Measurements from ENCODE around the gene TNK1. TPM values are rescaled to one million over a fixed set of nuclear protein-coding genes. Genes with fewer than 3 reads are reported as not detected.
"Not testable (repeated sequence)": the region's sequence is repeated elsewhere in the genome, so short reads cannot be mapped to it uniquely, and the experiment has no call there.

TNK1 gene
- total RNA-seq, 1 donor from 2014 or later = 0.22 TPM

- Mint-ChIP-seq H3K27me3 (ENCODE audit: low read depth) (peaks cover 10% of the 10 kb centered on the region), H3K27ac (ENCODE audit: unreplicated experiment) (no peak overlapping the region), H3K4me1 (ENCODE audit: low read depth) (no peaks in the 10 kb centered on the region), H3K9me3 (ENCODE audit: low read depth) (no peaks in the 10 kb centered on the region), H3K4me3 (ENCODE audit: unreplicated experiment) (no peak overlapping the region), H3K36me3 (ENCODE audit: low read depth) (peaks cover 2% of the 10 kb centered on the region)
- no peak for DNase-seq (ENCODE audit: low spot score)
- TF ChIP-seq, protein P1, sequence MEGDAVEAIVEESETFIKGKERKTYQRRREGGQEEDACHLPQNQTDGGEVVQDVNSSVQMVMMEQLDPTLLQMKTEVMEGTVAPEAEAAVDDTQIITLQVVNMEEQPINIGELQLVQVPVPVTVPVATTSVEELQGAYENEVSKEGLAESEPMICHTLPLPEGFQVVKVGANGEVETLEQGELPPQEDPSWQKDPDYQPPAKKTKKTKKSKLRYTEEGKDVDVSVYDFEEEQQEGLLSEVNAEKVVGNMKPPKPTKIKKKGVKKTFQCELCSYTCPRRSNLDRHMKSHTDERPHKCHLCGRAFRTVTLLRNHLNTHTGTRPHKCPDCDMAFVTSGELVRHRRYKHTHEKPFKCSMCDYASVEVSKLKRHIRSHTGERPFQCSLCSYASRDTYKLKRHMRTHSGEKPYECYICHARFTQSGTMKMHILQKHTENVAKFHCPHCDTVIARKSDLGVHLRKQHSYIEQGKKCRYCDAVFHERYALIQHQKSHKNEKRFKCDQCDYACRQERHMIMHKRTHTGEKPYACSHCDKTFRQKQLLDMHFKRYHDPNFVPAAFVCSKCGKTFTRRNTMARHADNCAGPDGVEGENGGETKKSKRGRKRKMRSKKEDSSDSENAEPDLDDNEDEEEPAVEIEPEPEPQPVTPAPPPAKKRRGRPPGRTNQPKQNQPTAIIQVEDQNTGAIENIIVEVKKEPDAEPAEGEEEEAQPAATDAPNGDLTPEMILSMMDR (IDR thresholded peaks at IDR 0.05) = no peak
These were observed 13.8 kb upstream of the TNK1 start for GRCh38 chr17:7367083-7367482.

DNA sequence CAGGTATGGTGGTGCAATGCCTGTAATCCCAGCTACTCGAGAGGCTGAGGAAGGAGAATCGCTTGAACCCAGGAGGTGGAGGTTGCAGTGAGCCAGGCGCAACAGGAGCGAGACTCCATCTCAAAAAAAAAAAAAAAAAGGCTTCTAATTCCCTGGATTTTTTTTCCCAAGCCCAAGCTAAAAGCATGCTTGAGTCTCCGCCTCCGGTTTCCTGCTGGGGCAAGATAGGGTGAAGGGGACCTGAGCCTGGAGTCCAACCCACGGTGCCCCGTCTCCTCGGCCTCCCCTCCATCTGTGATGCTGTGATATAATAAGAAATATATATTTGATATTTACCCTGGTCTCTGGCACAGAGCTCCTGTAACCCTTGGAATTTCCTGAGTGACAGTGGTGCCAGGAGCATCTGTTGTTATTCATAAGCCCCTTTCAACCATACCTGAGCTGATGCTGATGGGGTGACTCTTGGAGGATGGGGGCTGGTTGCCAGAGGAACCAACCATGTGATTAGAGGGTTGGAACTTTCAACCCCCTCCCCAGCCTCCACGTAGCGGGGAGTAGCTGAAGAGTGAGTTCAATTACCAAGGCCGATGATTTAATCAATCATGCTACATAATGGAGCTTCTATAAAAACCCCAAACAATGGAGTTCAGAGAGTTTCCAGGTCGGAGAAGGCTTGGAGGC lies 12.8 kb upstream of the TNK1 start:
- TF ChIP-seq, protein P1 (IDR thresholded peaks at IDR 0.05) = no peak
- no peak for DNase-seq (ENCODE audit: low spot score)
- no peaks in the 10 kb centered on the region for H3K4me1 Mint-ChIP-seq (ENCODE audit: low read depth)
- H3K9me3 Mint-ChIP-seq (ENCODE audit: low read depth) = no peaks in the 10 kb centered on the region
- peaks cover 2% of the 10 kb centered on the region for H3K36me3 Mint-ChIP-seq (ENCODE audit: low read depth)
- H3K4me3 Mint-ChIP-seq (ENCODE audit: unreplicated experiment) = no peak overlapping the region
- peaks cover 10% of the 10 kb centered on the region for H3K27me3 Mint-ChIP-seq (ENCODE audit: low read depth)
- H3K27ac Mint-ChIP-seq (ENCODE audit: unreplicated experiment) = no peak overlapping the region

DNA sequence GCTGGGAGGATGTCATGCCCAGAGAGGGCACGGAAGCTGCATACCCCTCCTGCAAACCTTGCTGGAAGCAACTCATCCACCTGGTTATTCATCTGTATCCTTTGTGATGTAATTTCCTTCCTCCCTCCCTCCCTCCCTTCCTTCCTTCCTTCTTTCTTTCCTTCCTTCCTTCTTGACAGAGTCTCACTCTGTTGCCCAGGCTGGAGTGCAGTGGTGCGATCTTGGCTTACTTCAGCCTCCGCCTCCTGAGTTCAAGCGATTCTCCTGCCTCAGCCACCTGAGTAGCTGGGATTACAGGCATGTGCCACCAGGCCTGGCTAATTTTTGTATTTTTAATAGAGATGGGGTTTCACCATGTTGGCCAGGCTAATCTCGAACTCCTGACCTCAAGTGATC lies 12.3 kb upstream of the TNK1 start:
- H3K36me3 Mint-ChIP-seq (ENCODE audit: low read depth); H3K27ac Mint-ChIP-seq (ENCODE audit: unreplicated experiment); DNase-seq (ENCODE audit: low spot score); H3K4me1 Mint-ChIP-seq (ENCODE audit: low read depth); H3K4me3 Mint-ChIP-seq (ENCODE audit: unreplicated experiment); H3K9me3 Mint-ChIP-seq (ENCODE audit: low read depth): not testable (repeated sequence)
- H3K27me3 Mint-ChIP-seq (ENCODE audit: low read depth) = peaks cover 10% of the 10 kb centered on the region

DNA sequence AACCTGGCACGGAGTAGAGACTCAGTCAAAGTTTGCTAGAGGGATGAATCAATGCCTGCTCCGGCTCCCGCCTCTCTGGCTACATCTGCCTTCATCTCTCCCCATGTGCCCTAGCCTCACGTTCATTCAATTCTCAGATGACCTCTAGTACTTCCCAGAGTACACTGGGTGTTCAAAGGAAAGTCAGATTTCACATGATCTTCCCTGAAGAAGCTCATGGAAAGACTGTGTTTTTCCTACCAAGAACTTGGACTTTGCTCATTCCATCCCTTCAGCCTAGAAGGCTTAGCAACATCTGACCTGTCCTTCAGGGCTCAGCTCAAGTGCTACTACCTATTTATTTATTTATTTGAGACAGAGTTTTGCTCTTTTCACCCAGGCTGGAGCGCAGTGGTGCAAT lies 11.1 kb upstream of the TNK1 start:
- H3K27ac Mint-ChIP-seq (ENCODE audit: unreplicated experiment) = no peak overlapping the region
- H3K4me3 Mint-ChIP-seq (ENCODE audit: unreplicated experiment) = no peak overlapping the region
- peaks cover 2% of the 10 kb centered on the region for H3K36me3 Mint-ChIP-seq (ENCODE audit: low read depth)
- DNase-seq (ENCODE audit: low spot score) = no peak
- no peaks in the 10 kb centered on the region for H3K4me1 Mint-ChIP-seq (ENCODE audit: low read depth)
- TF ChIP-seq, protein P1 (IDR thresholded peaks at IDR 0.05) = no peak
- H3K27me3 Mint-ChIP-seq (ENCODE audit: low read depth) = peaks cover 10% of the 10 kb centered on the region
- no peaks in the 10 kb centered on the region for H3K9me3 Mint-ChIP-seq (ENCODE audit: low read depth)

- TF ChIP-seq, protein P1 (IDR thresholded peaks at IDR 0.05) = no peak
- no peak for DNase-seq (ENCODE audit: low spot score)
- Mint-ChIP-seq H3K27me3 (ENCODE audit: low read depth) (peaks cover 10% of the 10 kb centered on the region), H3K36me3 (ENCODE audit: low read depth) (peaks cover 2% of the 10 kb centered on the region), H3K27ac (ENCODE audit: unreplicated experiment) (no peak overlapping the region), H3K4me1 (ENCODE audit: low read depth) (no peaks in the 10 kb centered on the region), H3K4me3 (ENCODE audit: unreplicated experiment) (no peak overlapping the region), H3K9me3 (ENCODE audit: low read depth) (no peaks in the 10 kb centered on the region)
These were observed 10.0 kb upstream of the TNK1 start for GRCh38 chr17:7370853-7371252.

- Mint-ChIP-seq H3K36me3 (ENCODE audit: low read depth) (peaks cover 3% of the 10 kb centered on the region), H3K27me3 (ENCODE audit: low read depth) (peaks cover 14% of the 10 kb centered on the region), H3K9me3 (ENCODE audit: low read depth) (peaks cover 4% of the 10 kb centered on the region), H3K27ac (ENCODE audit: unreplicated experiment) (no peak overlapping the region), H3K4me1 (ENCODE audit: low read depth) (no peaks in the 10 kb centered on the region), H3K4me3 (ENCODE audit: unreplicated experiment) (no peak overlapping the region)
- TF ChIP-seq, protein P1 (IDR thresholded peaks at IDR 0.05) = no peak
- DNase-seq (ENCODE audit: low spot score) = no peak
These were observed 6.5 kb upstream of the TNK1 start for GRCh38 chr17:7374353-7374752.

All from chondrocyte (in vitro differentiated cells).